Esophagus squamous epithelium (tissue), 4 donors: ENCODE data around the gene TNFRSF12A.

Experiments used
- CTCF ChIP-seq, 6 experiments: fragments of 450-650 bp in 4 of 6; fragments of 200-600 bp in 2 of 6; sonication (generic) in 2 of 6; IDR thresholded peaks; one replicate each; pipeline ENCODE4 v1.5.1; 2016 to 2019; ENCODE audit warnings: antibody characterized with exemption in 6 of 6, mild to moderate bottlenecking in 4 of 6, moderate library complexity in 4 of 6
- POLR2A ChIP-seq, 4 donors: fragments of 450-650 bp; IDR thresholded peaks; one replicate each; pipeline ENCODE4 v1.6.1; 2017; ENCODE audit warnings: antibody characterized with exemption in 4 of 4, mild to moderate bottlenecking in 4 of 4, moderate library complexity in 3 of 4

- TF ChIP-seq POLR2A (IDR thresholded peaks at IDR 0.05) (no peak), CTCF (IDR thresholded peaks at IDR 0.05) (no peak)
These were observed 44.9 kb upstream of the TNFRSF12A start for GRCh38 chr16:2975161-2975795.
